Stimulated activated CD8-positive, alpha-beta memory T cell treated with anti-CD3 and anti-CD28 coated beads, Interleukin-15, amount 100 ng/mL, for 24 hours (primary cell): ENCODE results near the gene CRB3.
"Not testable (repeated sequence)": the region's sequence is repeated elsewhere in the genome, so short reads cannot be mapped to it uniquely, and the experiment has no call there.

Source experiments
- DNase-seq: peaks from one replicate; pipeline ENCODE4 v3.0.0-alpha.2; 2020; ENCODE audit warnings: low read depth

The CRB3 gene

GRCh38 chr19:6491802-6492592 lies 27.9 kb downstream of the CRB3 start:
- DNase-seq, result no peak

- DNase-seq, result no peak
These were observed 30.5 kb downstream of the CRB3 start for GRCh38 chr19:6494438-6495036.

- no peak for DNase-seq
These were observed 31.9 kb downstream of the CRB3 start for GRCh38 chr19:6495947-6496346.

GRCh38 chr19:6498294-6499036 lies 34.4 kb downstream of the CRB3 start:
- DNase-seq, result no peak

- no peak for DNase-seq
These were observed 35.1 kb downstream of the CRB3 start for GRCh38 chr19:6499052-6499790.

- DNase-seq, result no peak
These were observed 37.0 kb downstream of the CRB3 start for GRCh38 chr19:6500837-6501739.

GRCh38 chr19:6501740-6502648 lies 37.9 kb downstream of the CRB3 start, which contains the start of gene TUBB4A:
TSS of gene TUBB4A (minus strand) at chr19:6502309. CDS start at chr19:6502212, 97 bp downstream.
- DNase-seq, result no peak

GRCh38 chr19:6503407-6504201 lies 39.5 kb downstream of the CRB3 start:
- DNase-seq, result no peak

- DNase-seq, result not testable (repeated sequence)
These were observed 44.1 kb downstream of the CRB3 start for GRCh38 chr19:6508028-6508771.

- no peak for DNase-seq
These were observed 45.3 kb downstream of the CRB3 start for GRCh38 chr19:6509118-6509971.

- no peak for DNase-seq
These were observed 46.5 kb downstream of the CRB3 start for GRCh38 chr19:6510618-6511017.

- DNase-seq, result no peak
These were observed 50.0 kb downstream of the CRB3 start for GRCh38 chr19:6514089-6514488.

- no peak for DNase-seq
These were observed 51.0 kb downstream of the CRB3 start for GRCh38 chr19:6514926-6515544.

- peak; percentile 52 for DNase-seq
These were observed 52.1 kb downstream of the CRB3 start for GRCh38 chr19:6516018-6516658.
